Measurements from ENCODE around the gene FAM222A. TPM values are rescaled to one million over a fixed set of nuclear protein-coding genes. Genes with fewer than 3 reads are reported as not detected.

Gene FAM222A
- polyA plus RNA-seq, 1 donor from 2014 or later = 8.5 TPM

GRCh38 chr12:109753054-109753401 lies 39.4 kb downstream of the FAM222A start:
- TF ChIP-seq MXI1 (conservative IDR thresholded peaks at IDR 0.05; ENCODE audit: poor library complexity, severe bottlenecking) (no peak), REST (IDR thresholded peaks at IDR 0.05; ENCODE audit: borderline replicate concordance) (no peak), CTCF (IDR thresholded peaks at IDR 0.05; ENCODE audit: poor library complexity, severe bottlenecking) (no peak), SMC3 (conservative IDR thresholded peaks at IDR 0.05; ENCODE audit: poor library complexity) (no peak), TAF1 (IDR thresholded peaks at IDR 0.05; ENCODE audit: low read depth) (no peak), EP300 (conservative IDR thresholded peaks at IDR 0.05; ENCODE audit: poor library complexity, severe bottlenecking) (no peak)
- H3K27ac ChIP-seq (ENCODE audit: low read length) = no peak overlapping the region
- H3K36me3 ChIP-seq (ENCODE audit: insufficient read depth, low read length) = no peaks in the 10 kb centered on the region

GRCh38 chr12:109753959-109754358 lies 40.3 kb downstream of the FAM222A start:
- H3K27ac ChIP-seq (ENCODE audit: low read length) = no peak overlapping the region
- no peak overlapping the region for H3K9ac ChIP-seq (ENCODE audit: low read length)
- H3K27me3 ChIP-seq (ENCODE audit: insufficient read depth, low read depth, low read length) = no peaks in the 10 kb centered on the region
- no peak overlapping the region for H3K4me2 ChIP-seq (ENCODE audit: low read length)
- H4K20me1 ChIP-seq (ENCODE audit: insufficient read depth) = no peaks in the 10 kb centered on the region
- no peaks in the 10 kb centered on the region for H3F3A ChIP-seq (ENCODE audit: insufficient read depth, low read length, poor library complexity, severe bottlenecking)
- H3K79me2 ChIP-seq (replicated peaks; ENCODE audit: insufficient read depth, low read length) = peaks cover 67% of the 10 kb centered on the region
- H3K9me2 ChIP-seq (ENCODE audit: insufficient read depth, low read length) = no peaks in the 10 kb centered on the region
- H3K4me3 ChIP-seq (ENCODE audit: low read length) = no peak overlapping the region
- H2AFZ ChIP-seq (ENCODE audit: low read depth, low read length) = no peak overlapping the region
- TF ChIP-seq RAD21 (conservative IDR thresholded peaks at IDR 0.05) (no peak), REST (IDR thresholded peaks at IDR 0.05; ENCODE audit: borderline replicate concordance) (no peak), TAF1 (IDR thresholded peaks at IDR 0.05; ENCODE audit: low read depth) (no peak), POLR2AphosphoS5 (IDR thresholded peaks at IDR 0.05) (no peak), EP300 (conservative IDR thresholded peaks at IDR 0.05; ENCODE audit: poor library complexity, severe bottlenecking) (no peak), CTCF (IDR thresholded peaks at IDR 0.05; ENCODE audit: poor library complexity, severe bottlenecking) (no peak), SMC3 (conservative IDR thresholded peaks at IDR 0.05; ENCODE audit: poor library complexity) (no peak), MXI1 (conservative IDR thresholded peaks at IDR 0.05; ENCODE audit: poor library complexity, severe bottlenecking) (no peak), EZH2 (IDR thresholded peaks at IDR 0.05; ENCODE audit: borderline replicate concordance, insufficient read depth, low read length, poor library complexity, severe bottlenecking) (no peak)
- no peaks in the 10 kb centered on the region for H3K36me3 ChIP-seq (ENCODE audit: insufficient read depth, low read length)
- H3K9me3 ChIP-seq (ENCODE audit: low read length) = peaks cover 10% of the 10 kb centered on the region

More at GRCh38 chr12:109753054-109753401, 39.4 kb downstream of the FAM222A start:
- H3K9me2 ChIP-seq (ENCODE audit: insufficient read depth, low read length) = no peaks in the 10 kb centered on the region
- peaks cover 64% of the 10 kb centered on the region for H3K79me2 ChIP-seq (replicated peaks; ENCODE audit: insufficient read depth, low read length)
- H3K9ac ChIP-seq (ENCODE audit: low read length) = no peak overlapping the region
- no peaks in the 10 kb centered on the region for H3F3A ChIP-seq (ENCODE audit: insufficient read depth, low read length, poor library complexity, severe bottlenecking)
- no peaks in the 10 kb centered on the region for H4K20me1 ChIP-seq (ENCODE audit: insufficient read depth)
- no peak overlapping the region for H3K4me2 ChIP-seq (ENCODE audit: low read length)
- H2AFZ ChIP-seq (ENCODE audit: low read depth, low read length) = no peak overlapping the region
- H3K27me3 ChIP-seq (ENCODE audit: insufficient read depth, low read depth, low read length) = no peaks in the 10 kb centered on the region
- H3K9me3 ChIP-seq (ENCODE audit: low read length) = peaks cover 10% of the 10 kb centered on the region
- no peak overlapping the region for H3K4me3 ChIP-seq (ENCODE audit: low read length)

All from neural cell (in vitro differentiated cells).